Measurements from ENCODE around the gene TYW5.

The TYW5 gene

GRCh38 chr2:199977984-199978415, 22.7 kb upstream of the TYW5 start:
- DNase-seq (ENCODE audit: low read depth) = peak; percentile 84
- H3K4me3 ChIP-seq (ENCODE audit: low read length) = no peak overlapping the region
- no peak for TF ChIP-seq CTCF (IDR thresholded peaks at IDR 0.05; ENCODE audit: insufficient read depth, low read depth, low read length, missing control alignments)

GRCh38 chr2:199975273-199975895, 20.1 kb upstream of the TYW5 start:
- no peak overlapping the region for H3K4me3 ChIP-seq (ENCODE audit: low read length)
- TF ChIP-seq CTCF (IDR thresholded peaks at IDR 0.05; ENCODE audit: insufficient read depth, low read depth, low read length, missing control alignments) = no peak
- DNase-seq (ENCODE audit: low read depth) = peak; percentile 29

GRCh38 chr2:199973703-199974102, 18.4 kb upstream of the TYW5 start:
- peak; percentile 52 for DNase-seq (ENCODE audit: low read depth)
- TF ChIP-seq CTCF (IDR thresholded peaks at IDR 0.05; ENCODE audit: insufficient read depth, low read depth, low read length, missing control alignments) = peak; percentile 57
- H3K4me3 ChIP-seq (ENCODE audit: low read length) = no peak overlapping the region

- no peak for DNase-seq (ENCODE audit: low read depth)
- TF ChIP-seq CTCF (IDR thresholded peaks at IDR 0.05; ENCODE audit: insufficient read depth, low read depth, low read length, missing control alignments) = no peak
- no peak overlapping the region for H3K4me3 ChIP-seq (ENCODE audit: low read length)
Measured at GRCh38 chr2:199972088-199972626, 16.9 kb upstream of the TYW5 start.

GRCh38 chr2:199968126-199968525, 12.8 kb upstream of the TYW5 start:
- no peak overlapping the region for H3K4me3 ChIP-seq (ENCODE audit: low read length)
- DNase-seq (ENCODE audit: low read depth) = no peak
- TF ChIP-seq CTCF (IDR thresholded peaks at IDR 0.05; ENCODE audit: insufficient read depth, low read depth, low read length, missing control alignments) = no peak

- no peak for TF ChIP-seq CTCF (IDR thresholded peaks at IDR 0.05; ENCODE audit: insufficient read depth, low read depth, low read length, missing control alignments)
- DNase-seq (ENCODE audit: low read depth) = no peak
- no peak overlapping the region for H3K4me3 ChIP-seq (ENCODE audit: low read length)
Measured at GRCh38 chr2:199966976-199967375, 11.7 kb upstream of the TYW5 start.

- H3K4me3 ChIP-seq (ENCODE audit: low read length) = no peak overlapping the region
- no peak for TF ChIP-seq CTCF (IDR thresholded peaks at IDR 0.05; ENCODE audit: insufficient read depth, low read depth, low read length, missing control alignments)
- no peak for DNase-seq (ENCODE audit: low read depth)
Measured at GRCh38 chr2:199966405-199966804, 11.1 kb upstream of the TYW5 start.

Measured in epithelial cell of esophagus (primary cell).